Ureter (tissue), 1 donor: ENCODE results near the gene COL4A2. TPM values are rescaled to one million over a fixed set of nuclear protein-coding genes. Genes with fewer than 3 reads are reported as not detected.

Experiments
- DNase-seq: peaks from one replicate; pipeline ENCODE4 v3.0.0-alpha.2; 2020; ENCODE audit warnings: low spot score
- total RNA-seq: library from RNA; stranded (reverse); gene quantifications from one replicate; pipeline ENCODE4 v1.2.4, GENCODE V29; 2023
- donor health status: DM: yes; HTN: yes; CAD: no.

COL4A2 gene
- total RNA-seq, 1 donor from 2014 or later, result 227 TPM

- DNase-seq, result no peak
Measured at GRCh38 chr13:110419381-110419791, 112.3 kb downstream of the COL4A2 start.

GRCh38 chr13:110419946-110420345 lies 112.9 kb downstream of the COL4A2 start:
- DNase-seq, result no peak

GRCh38 chr13:110420626-110421025 lies 113.5 kb downstream of the COL4A2 start:
- no peak for DNase-seq

DNA sequence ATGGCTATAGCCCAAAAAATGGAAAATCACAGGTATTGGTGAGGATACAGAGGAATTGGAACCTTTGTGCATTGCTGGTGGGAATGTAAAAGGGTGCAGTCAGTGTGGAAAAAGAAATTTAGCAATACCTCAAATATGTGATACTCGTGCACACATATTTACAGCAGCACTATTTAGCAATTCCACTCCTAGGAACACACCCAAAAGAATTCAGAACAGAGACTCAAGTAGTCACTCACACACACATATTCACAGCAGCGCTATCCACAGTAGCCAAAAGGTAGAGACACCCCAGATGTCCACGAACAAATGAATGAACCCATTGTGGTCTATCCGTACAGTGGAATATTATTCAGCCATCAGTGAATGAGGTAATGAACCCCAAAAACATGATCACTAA lies 114.0 kb downstream of the COL4A2 start:
- no peak for DNase-seq

- DNase-seq, result no peak
Measured at GRCh38 chr13:110421696-110422385, 114.8 kb downstream of the COL4A2 start.

GRCh38 chr13:110422913-110423688 lies 116.0 kb downstream of the COL4A2 start:
- DNase-seq, result no peak

DNA sequence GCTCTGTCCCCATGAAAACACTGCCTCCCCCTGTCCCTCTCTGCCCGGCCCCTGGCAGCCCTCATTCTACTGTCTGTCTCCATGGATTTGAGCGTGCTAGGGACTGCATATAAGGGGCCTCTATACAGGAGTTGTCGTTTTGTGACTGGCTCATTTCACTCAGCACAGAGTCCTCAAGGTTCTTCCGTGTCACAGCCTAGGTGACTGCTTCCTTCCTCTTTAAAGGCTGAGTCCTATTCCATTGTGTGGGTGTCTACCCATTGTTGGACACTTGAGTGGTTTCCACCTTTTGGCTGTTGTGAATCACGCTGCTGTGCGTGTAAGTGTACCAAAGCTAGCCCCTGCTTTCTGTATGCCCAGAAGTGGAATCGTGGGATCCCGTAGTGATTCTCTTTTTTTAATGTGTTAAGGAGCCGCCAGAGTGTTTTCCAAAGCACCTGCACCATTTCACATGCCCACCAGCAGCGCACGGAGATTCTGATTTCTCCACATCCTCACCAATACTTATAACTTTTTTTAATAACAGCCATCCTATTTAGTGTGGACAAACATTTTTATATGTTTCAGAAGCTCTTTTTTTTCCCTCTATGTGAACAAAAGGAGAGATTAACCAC lies 116.7 kb downstream of the COL4A2 start:
- no peak for DNase-seq

- DNase-seq, result no peak
Measured at GRCh38 chr13:110424569-110425443, 117.7 kb downstream of the COL4A2 start.

GRCh38 chr13:110425444-110425780 lies 118.3 kb downstream of the COL4A2 start:
- DNase-seq, result no peak

DNA sequence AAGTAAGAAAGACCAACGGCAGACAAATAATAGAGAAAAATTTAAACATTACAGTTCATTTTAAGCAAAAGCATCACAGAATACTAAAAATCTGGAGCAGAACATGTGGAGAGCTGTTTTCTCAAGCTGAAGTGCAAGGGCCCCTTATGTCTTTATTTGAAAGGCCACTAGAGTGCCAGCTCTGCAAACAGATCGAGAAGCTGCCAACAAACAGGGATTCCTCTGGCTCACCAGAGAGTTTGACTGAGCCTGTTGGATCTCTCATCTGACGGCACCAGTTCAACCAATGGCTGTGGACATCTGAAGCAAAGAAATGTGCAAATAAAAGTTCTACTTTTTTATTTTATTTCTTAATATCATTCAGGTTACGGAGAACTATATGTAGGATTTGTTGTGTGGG lies 119.7 kb downstream of the COL4A2 start:
- DNase-seq, result no peak

- DNase-seq, result no peak
Measured at GRCh38 chr13:110428313-110428712, 121.2 kb downstream of the COL4A2 start.

DNA sequence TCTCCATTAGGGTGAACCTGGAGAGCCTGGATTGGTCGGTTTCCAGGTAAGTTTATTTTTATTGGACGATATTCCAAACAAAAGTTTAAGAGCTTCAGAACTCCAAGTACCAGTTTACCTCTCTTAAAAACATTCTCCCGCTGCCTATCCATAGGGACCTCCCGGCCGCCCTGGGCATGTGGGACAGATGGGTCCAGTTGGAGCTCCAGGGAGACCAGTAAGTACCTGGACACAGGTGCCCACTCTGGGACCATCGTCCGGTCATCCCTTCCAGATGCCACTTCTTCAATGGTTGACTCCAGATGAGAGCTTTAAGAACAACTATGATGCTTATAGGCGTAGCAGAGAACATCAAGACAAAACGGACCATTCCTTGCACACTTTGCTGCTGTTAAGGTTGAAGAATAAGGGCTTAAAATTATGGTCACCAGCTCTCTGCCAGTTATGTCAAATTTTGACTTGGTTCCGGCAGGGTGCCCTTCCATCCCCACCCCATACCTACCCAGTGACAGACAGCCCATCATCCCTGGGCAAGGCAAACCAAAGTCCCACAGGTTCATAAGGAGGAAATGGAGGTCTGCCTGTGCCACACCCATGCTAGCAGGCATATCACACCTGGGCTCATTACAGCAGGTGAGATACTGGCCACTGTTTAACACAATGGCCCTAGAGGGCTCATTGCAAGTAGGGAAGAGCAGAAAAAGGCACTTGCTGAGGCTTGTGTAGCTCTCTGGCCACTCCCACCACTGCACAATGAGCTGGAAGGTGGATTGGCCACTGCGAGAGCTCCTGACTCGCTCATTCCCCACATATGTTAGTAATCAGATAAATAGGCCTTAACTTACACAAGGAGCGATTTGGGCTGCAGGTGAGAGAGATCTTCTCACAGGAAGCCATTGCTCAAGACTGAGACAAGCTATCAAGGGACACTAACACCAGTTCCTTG lies 123.6 kb downstream of the COL4A2 start:
- DNase-seq, result no peak

DNA sequence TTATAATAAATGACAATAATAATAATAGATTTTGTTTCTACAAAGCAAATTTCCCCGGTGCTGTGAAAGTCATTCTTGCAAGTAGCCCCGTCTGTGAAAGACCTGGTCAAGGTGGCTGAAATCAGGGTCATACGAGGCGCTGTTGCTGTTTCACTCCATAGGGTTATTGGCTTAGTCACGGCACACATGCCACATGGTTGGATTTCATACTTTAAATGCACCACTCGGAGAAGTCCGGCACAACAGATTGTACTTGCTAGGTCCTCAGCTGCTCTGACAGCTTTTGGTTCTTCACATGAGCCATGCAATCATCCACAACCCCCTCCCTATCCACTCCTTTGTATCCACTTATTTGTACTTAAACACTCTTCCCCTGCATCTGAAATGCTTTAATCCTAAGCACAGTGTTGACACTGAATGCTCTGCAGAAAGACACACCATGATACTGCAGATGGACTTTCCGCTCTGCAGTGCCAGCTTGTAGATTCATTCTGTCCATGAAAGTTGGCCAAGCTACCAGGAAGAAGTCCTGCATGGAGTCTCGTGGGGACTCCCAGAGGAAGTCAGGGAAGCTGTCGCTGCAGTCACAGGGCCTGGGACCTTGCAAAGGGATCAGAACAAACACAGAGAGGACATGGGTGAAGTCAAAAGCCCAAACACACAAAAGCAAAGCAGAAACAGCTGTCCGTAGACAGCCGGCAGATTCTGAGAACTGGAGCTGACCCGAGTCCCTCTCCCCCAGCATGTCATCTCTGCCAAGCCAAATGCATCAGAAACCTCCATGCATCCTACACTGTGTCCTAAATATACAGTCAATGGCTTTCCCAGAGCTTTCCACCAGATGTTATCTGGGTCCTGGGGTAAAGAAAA lies 124.6 kb downstream of the COL4A2 start:
- no peak for DNase-seq

- no peak for DNase-seq
Measured at GRCh38 chr13:110432522-110432921, 125.4 kb downstream of the COL4A2 start.

- no peak for DNase-seq
Measured at GRCh38 chr13:110433014-110433413, 125.9 kb downstream of the COL4A2 start.

DNA sequence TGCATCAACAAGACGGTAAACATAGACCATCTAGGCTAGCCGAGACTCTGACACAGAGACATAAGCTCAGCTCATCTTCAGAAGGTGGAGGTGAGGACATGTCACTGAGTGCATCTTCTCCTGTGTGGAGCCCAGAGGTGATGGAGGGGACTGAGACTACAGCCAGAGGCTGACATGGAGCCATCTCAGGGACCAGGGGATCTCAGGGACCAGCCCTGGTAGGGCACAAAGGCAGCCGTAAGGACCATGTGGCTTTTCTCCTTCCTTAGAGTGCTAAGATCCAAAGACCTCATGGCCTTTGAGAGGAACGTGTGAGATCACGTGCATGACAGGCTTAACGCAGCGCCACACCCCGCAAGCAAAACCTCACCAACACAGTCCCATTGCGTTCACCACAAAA lies 127.5 kb downstream of the COL4A2 start:
- DNase-seq, result no peak

GRCh38 chr13:110435331-110435730 lies 128.2 kb downstream of the COL4A2 start:
- no peak for DNase-seq

DNA sequence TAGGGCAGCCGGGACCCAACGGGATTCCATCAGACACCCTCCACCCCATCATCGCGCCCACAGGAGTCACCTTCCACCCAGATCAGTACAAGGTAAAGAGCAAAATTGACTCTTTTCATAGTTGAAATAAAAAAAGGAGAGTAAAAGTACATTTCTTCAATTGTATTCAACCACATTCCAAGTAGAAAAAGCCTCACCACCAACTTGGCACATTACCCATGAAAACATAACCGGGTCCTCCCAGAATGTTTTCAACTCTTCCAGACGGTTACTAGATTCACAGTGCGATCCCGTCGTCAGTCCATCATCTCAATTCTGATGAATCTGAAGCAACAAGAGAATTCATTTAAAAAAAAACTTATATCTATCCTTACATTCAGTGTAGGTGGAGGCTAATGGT lies 129.2 kb downstream of the COL4A2 start:
- no peak for DNase-seq

GRCh38 chr13:110436786-110437370 lies 129.8 kb downstream of the COL4A2 start:
- no peak for DNase-seq

DNA sequence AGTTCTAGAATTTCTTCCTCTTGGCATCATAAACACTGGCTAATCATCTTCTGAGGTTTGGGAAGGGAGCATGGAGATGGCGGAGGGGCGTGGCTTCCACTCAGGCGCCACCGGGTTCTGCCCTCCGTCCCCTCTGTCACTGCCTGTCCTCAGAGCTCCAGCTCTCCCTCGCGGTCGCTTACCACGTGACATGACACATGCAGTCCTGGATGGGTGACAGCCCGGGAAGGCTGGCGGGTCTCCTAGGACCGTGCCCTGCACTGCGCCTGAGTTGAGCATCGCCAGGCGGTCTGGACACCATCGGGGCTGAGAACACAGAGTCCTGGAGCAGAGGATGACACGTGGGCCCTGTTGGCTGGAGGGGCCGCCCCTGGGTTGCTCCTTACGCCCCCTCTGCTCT lies 131.1 kb downstream of the COL4A2 start:
- DNase-seq, result no peak
